Measurements from ENCODE around the gene BICRAL.

BICRAL gene

DNA sequence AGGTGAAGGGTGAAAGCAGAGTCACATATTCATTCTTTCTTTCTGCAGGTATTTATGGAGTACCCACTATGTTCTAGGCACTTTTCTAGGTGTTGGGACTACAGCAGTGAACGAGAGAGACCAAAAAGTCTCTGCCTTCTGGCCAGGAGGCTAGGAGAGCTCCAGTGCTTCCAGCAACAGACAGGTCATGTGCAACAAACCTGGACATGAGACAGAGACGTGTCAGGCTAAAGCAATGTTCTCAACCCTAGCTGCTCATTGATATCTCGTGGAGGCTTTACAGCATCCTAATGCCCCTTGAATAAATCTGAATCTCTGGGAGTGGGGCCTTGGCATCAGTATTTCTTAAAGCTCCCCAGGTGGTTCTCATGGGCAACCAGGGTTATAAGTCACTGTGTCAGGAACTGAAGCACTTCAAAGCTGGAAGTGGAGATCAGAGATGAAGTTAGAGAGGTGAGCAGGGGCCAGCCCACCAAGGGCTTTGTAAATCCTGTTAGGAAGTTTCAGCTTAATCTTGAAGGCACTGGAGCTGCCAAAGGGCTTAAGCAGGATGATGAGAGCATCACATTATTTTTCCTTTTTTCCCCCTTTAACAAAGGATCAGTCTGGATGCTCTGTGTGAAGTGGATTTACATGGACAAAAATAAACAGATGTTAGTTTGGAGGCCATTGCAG, 23.0 kb upstream of the BICRAL start:
- H3K4me1 ChIP-seq (ENCODE audit: control insufficient read depth, low read length) = peaks cover 10% of the 10 kb centered on the region
- H3K9me2 ChIP-seq (replicated peaks; ENCODE audit: control insufficient read depth, low read length) = no peaks in the 10 kb centered on the region
- no peak overlapping the region for H3K4me3 ChIP-seq (ENCODE audit: low read length)
- TF ChIP-seq, protein P1, sequence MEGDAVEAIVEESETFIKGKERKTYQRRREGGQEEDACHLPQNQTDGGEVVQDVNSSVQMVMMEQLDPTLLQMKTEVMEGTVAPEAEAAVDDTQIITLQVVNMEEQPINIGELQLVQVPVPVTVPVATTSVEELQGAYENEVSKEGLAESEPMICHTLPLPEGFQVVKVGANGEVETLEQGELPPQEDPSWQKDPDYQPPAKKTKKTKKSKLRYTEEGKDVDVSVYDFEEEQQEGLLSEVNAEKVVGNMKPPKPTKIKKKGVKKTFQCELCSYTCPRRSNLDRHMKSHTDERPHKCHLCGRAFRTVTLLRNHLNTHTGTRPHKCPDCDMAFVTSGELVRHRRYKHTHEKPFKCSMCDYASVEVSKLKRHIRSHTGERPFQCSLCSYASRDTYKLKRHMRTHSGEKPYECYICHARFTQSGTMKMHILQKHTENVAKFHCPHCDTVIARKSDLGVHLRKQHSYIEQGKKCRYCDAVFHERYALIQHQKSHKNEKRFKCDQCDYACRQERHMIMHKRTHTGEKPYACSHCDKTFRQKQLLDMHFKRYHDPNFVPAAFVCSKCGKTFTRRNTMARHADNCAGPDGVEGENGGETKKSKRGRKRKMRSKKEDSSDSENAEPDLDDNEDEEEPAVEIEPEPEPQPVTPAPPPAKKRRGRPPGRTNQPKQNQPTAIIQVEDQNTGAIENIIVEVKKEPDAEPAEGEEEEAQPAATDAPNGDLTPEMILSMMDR (IDR thresholded peaks at IDR 0.05; ENCODE audit: low read depth, low read length, poor library complexity, severe bottlenecking) = no peak
- TF ChIP-seq EZH2phosphoT487 (IDR thresholded peaks at IDR 0.05; ENCODE audit: borderline replicate concordance, low read length) = no peak
- H3F3A ChIP-seq (ENCODE audit: control insufficient read depth, insufficient read depth) = no peaks in the 10 kb centered on the region; the same call in 1 of the 2 replicates
- no peaks in the 10 kb centered on the region for H3K79me2 ChIP-seq (ENCODE audit: control insufficient read depth, low read length)
- no peaks in the 10 kb centered on the region; the same call in 1 of the 2 replicates for H3K36me3 ChIP-seq (ENCODE audit: control insufficient read depth, low read length)
- no peaks in the 10 kb centered on the region for H3K9me3 ChIP-seq (ENCODE audit: control insufficient read depth, insufficient read depth, low read length)
- H3K4me2 ChIP-seq (ENCODE audit: low read length) = no peak overlapping the region
- no peaks in the 10 kb centered on the region for H4K20me1 ChIP-seq (ENCODE audit: control insufficient read depth, insufficient read depth, low read depth, low read length)
- H3K27me3 ChIP-seq (ENCODE audit: control insufficient read depth, low read length) = no peaks in the 10 kb centered on the region
- H3K27ac ChIP-seq (ENCODE audit: low read depth, low read length) = no peak overlapping the region

DNA sequence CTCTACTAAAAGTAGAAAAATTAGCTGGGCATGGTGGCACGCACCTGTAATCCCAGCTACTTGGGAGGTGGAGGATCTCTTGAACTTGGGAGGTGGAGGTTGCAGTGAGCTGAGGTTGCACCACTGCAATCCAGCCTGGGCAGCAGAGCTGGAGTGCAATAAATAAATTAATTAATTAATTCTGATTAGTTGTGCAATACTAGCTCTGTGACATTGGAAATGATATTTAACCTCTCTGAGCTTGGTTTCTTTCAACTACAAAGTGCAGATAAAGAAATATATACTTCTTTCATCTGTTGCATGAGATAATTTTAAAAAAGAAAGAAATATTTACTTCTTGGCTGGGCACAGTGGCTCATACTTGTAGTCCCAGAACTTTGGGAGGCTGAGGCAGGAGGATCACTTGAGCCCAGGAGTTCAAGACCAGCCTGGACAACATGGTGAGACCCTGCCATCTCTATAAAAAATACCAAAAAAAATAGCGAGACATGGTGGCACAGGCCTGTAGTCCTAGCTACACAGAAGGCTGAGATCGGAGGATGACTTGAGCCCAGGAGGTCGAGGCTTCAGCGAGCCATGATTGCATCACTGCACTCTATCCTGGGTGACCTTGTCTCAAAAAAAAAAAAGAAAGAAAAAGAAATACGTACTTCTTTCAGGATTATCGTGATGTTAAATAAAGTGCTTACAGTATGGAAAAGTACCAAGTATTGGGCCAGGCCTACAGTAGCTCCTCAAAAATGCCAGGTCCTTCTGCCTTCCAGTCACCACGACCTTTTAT, 20.4 kb upstream of the BICRAL start:
- Histone ChIP-seq H3K4me1 (ENCODE audit: control insufficient read depth, low read length) (peaks cover 10% of the 10 kb centered on the region), H3F3A (ENCODE audit: control insufficient read depth, insufficient read depth) (no peaks in the 10 kb centered on the region; the same call in 1 of the 2 replicates), H3K9me2 (replicated peaks; ENCODE audit: control insufficient read depth, low read length) (no peaks in the 10 kb centered on the region), H4K20me1 (ENCODE audit: control insufficient read depth, insufficient read depth, low read depth, low read length) (no peaks in the 10 kb centered on the region), H3K4me2 (ENCODE audit: low read length) (no peak overlapping the region), H3K27ac (ENCODE audit: low read depth, low read length) (no peak overlapping the region), H3K36me3 (ENCODE audit: control insufficient read depth, low read length) (no peaks in the 10 kb centered on the region; the same call in 1 of the 2 replicates), H3K4me3 (ENCODE audit: low read length) (no peak overlapping the region), H3K79me2 (ENCODE audit: control insufficient read depth, low read length) (no peaks in the 10 kb centered on the region), H3K9me3 (ENCODE audit: control insufficient read depth, insufficient read depth, low read length) (no peaks in the 10 kb centered on the region), H3K27me3 (ENCODE audit: control insufficient read depth, low read length) (no peaks in the 10 kb centered on the region)
- TF ChIP-seq, protein P1 (IDR thresholded peaks at IDR 0.05; ENCODE audit: low read depth, low read length, poor library complexity, severe bottlenecking) = no peak
- no peak for TF ChIP-seq EZH2phosphoT487 (IDR thresholded peaks at IDR 0.05; ENCODE audit: borderline replicate concordance, low read length)

DNA sequence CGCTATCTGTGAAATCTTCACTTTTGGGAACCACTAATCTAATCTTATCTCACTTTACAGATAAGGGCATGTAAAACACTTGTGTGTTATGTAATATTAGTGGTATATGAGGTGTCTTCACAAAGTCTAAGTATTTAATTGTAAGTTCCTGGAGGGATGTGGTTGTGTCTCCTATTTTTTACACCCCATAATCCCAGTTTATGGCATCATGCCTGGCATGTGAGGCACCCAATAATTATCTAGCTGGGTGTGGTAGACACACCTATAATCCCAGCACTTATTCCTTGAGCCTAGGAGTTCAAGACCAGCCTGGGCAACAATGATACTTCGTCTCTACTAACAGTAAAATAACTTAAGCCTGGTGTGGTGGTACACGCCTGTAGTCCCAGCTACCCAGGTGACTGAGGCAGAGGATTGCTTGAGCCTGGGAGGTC, 19.4 kb upstream of the BICRAL start:
- no peaks in the 10 kb centered on the region for H3K79me2 ChIP-seq (ENCODE audit: control insufficient read depth, low read length)
- no peak for TF ChIP-seq EZH2phosphoT487 (IDR thresholded peaks at IDR 0.05; ENCODE audit: borderline replicate concordance, low read length)
- TF ChIP-seq, protein P1 (IDR thresholded peaks at IDR 0.05; ENCODE audit: low read depth, low read length, poor library complexity, severe bottlenecking) = no peak
- peaks cover 2% of the 10 kb centered on the region; the same call in 1 of the 2 replicates for H3F3A ChIP-seq (ENCODE audit: control insufficient read depth, insufficient read depth)
- no peaks in the 10 kb centered on the region for H3K9me2 ChIP-seq (replicated peaks; ENCODE audit: control insufficient read depth, low read length)
- no peaks in the 10 kb centered on the region for H4K20me1 ChIP-seq (ENCODE audit: control insufficient read depth, insufficient read depth, low read depth, low read length)
- H3K27ac ChIP-seq (ENCODE audit: low read depth, low read length) = no peak overlapping the region
- no peaks in the 10 kb centered on the region for H3K27me3 ChIP-seq (ENCODE audit: control insufficient read depth, low read length)
- peaks cover 5% of the 10 kb centered on the region for H3K4me1 ChIP-seq (ENCODE audit: control insufficient read depth, low read length)
- no peak overlapping the region for H3K4me2 ChIP-seq (ENCODE audit: low read length)
- H3K36me3 ChIP-seq (ENCODE audit: control insufficient read depth, low read length) = no peaks in the 10 kb centered on the region; the same call in 1 of the 2 replicates
- H3K9me3 ChIP-seq (ENCODE audit: control insufficient read depth, insufficient read depth, low read length) = no peaks in the 10 kb centered on the region
- no peak overlapping the region for H3K4me3 ChIP-seq (ENCODE audit: low read length)
